Measurements from ENCODE around the gene XG.

- TF ChIP-seq CTCF (IDR thresholded peaks at IDR 0.05) (no peak), POLR2A (IDR thresholded peaks at IDR 0.05) (no peak)
Measured at GRCh38 chrX:2854918-2855317, 103.1 kb downstream of the XG start.

All from body of pancreas (tissue), 4 donors.